ENCODE results near the gene RAB6B.

Gene RAB6B

GRCh38 chr3:133928903-133929607 is 33.4 kb upstream of the RAB6B start:
- H3K4me3 ChIP-seq (ENCODE audit: low read length), result no peak overlapping the region
- no peak for TF ChIP-seq CTCF (IDR thresholded peaks at IDR 0.05; ENCODE audit: insufficient read depth, low read depth, low read length, missing control alignments)
- DNase-seq (ENCODE audit: low read depth), result no peak

- H3K4me3 ChIP-seq (ENCODE audit: low read length), result no peak overlapping the region
- TF ChIP-seq CTCF (IDR thresholded peaks at IDR 0.05; ENCODE audit: insufficient read depth, low read depth, low read length, missing control alignments), result no peak
Observed at GRCh38 chr3:133928136-133928893, 32.6 kb upstream of the RAB6B start.

GRCh38 chr3:133927540-133928066 is 31.9 kb upstream of the RAB6B start:
- peak; percentile 25 for DNase-seq (ENCODE audit: low read depth)
- TF ChIP-seq CTCF (IDR thresholded peaks at IDR 0.05; ENCODE audit: insufficient read depth, low read depth, low read length, missing control alignments), result peak; percentile 34
- H3K4me3 ChIP-seq (ENCODE audit: low read length), result no peak overlapping the region

More at GRCh38 chr3:133928136-133928893, 32.6 kb upstream of the RAB6B start:
- DNase-seq (ENCODE audit: low read depth), result no peak

DNA sequence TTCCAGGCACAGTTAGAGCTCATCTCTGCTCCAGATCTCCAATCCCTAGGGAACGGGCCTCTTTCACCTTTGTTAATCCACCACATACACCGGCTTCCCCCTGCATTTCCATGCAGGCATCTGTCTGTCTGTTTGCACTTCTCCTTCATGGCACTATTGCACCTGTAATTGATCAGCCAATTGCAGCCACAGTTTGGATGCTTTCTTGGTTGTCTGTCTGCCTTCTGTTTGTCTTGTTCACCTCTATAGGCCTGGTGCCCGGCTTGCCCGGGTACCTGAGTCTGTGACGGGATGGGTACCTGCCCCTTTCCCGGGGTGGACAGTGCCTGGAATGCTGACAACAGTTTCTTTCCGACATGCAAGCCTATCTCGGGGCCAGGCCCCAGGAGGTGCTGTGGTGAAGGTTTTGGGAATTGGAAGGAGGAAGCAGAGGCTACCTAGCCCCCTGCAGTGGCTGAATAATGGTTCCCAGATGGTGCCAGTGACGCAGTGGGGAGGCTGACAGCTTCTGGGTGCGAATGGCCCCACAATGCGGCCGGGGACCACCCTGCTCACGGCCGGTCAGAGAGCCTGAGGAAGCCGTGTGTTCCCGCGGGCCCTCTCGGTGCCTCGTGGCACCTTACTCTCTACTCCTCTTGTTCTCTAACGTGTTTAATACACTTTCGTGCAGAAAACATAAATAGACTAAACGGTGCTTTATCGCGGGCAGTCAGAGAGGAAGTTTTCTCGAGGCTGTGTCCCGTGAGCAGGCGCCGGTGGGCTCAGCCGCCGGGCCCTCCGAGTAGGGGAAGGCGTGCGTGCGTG is 31.3 kb upstream of the RAB6B start:
- H3K4me3 ChIP-seq (ENCODE audit: low read length), result no peak overlapping the region
- no peak for TF ChIP-seq CTCF (IDR thresholded peaks at IDR 0.05; ENCODE audit: insufficient read depth, low read depth, low read length, missing control alignments)
- DNase-seq (ENCODE audit: low read depth), result no peak

DNA sequence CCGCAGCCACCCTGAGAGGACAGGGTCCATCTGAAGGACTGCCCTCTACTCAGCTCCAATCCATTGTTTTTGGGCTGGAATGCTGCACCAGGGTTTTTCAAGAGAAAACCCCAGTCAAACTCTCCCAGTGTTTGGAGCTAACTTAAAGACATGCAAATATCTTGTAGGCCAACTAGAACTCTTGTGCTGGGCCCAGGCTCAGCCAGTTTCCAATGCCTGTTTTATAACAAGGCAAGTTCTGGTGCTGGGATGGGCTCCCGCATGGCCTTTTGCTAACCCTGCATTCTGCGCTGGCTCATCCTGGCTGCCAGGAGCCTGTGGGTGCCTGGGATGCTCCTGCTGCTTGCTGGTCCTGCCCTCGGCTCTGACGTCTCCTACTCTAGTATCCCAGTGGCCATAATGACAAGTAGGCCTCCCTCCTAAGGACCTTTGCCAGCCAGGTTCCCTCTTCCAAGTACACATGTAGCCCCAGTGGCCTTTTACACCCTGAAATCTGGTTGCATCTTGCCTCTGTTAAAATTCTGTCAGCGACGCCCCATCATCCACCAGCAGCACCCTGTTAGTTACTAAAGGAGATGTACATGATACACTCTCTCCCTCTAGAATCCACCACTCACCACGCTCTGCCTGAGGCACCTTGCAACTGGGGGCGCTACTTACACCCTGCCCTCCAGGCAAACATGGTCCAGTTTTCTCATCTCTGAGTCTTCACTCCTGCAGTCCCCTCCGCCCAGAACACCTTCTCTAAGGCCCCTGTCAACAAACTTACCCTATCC is 30.5 kb upstream of the RAB6B start:
- no peak overlapping the region for H3K4me3 ChIP-seq (ENCODE audit: low read length)
- no peak for DNase-seq (ENCODE audit: low read depth)
- TF ChIP-seq CTCF (IDR thresholded peaks at IDR 0.05; ENCODE audit: insufficient read depth, low read depth, low read length, missing control alignments), result no peak

GRCh38 chr3:133924041-133924440 is 28.4 kb upstream of the RAB6B start:
- no peak overlapping the region for H3K4me3 ChIP-seq (ENCODE audit: low read length)
- DNase-seq (ENCODE audit: low read depth), result no peak
- TF ChIP-seq CTCF (IDR thresholded peaks at IDR 0.05; ENCODE audit: insufficient read depth, low read depth, low read length, missing control alignments), result no peak
